H1 (cell line): ENCODE results near the gene NINJ2. TPM values are rescaled to one million over a fixed set of nuclear protein-coding genes. Genes with fewer than 3 reads are reported as not detected.

Experiments
- CTCF ChIA-PET: fragments of 300-600 bp; sonication (Branson Sonifier 250); formaldehyde crosslinking; loops from one replicate; lab custom pipeline; 2021; ENCODE audit not compliant: partially characterized antibody; lab: Charles Lee
- POLR2A ChIA-PET: fragments of 300-600 bp; sonication (Branson Sonifier 250); formaldehyde crosslinking; loops from one replicate; lab custom pipeline; 2021; ENCODE audit warnings: inconsistent platforms; ENCODE audit not compliant: partially characterized antibody; lab: Charles Lee
- DNase-seq, 2 experiments: peaks; one replicate each; pipeline versions ENCODE4 v3.0.0 to v3.0.0-alpha.2; 2010 to 2022; ENCODE audit warnings: low spot score in 2 of 2, low read depth in 1 of 2, mixed read lengths in 1 of 2
- FAIRE-seq: peaks from 2 replicates; lab custom pipeline; 2011; peaks lifted over from hg19 to GRCh38; lab: Jason Lieb, UNC
- H2AFZ ChIP-seq: 2 replicates; pipeline ENCODE4 v1.8.1; 2012; ENCODE audit warnings: low read length, inconsistent platforms
- H2AK5ac ChIP-seq: 2 replicates; pipeline ENCODE4 v1.6.1; 2013; ENCODE audit warnings: low read depth, low read length
- H2BK120ac ChIP-seq: replicated peaks from 2 replicates; pipeline ENCODE3; 2013; ENCODE audit warnings: low read depth, low read length, inconsistent platforms
- H2BK12ac ChIP-seq: 2 replicates; pipeline ENCODE4 v1.6.1; 2013; ENCODE audit warnings: low read depth, low read length
- H2BK15ac ChIP-seq: 2 replicates; pipeline ENCODE4 v1.6.1; 2013; ENCODE audit warnings: low read length
- H2BK20ac ChIP-seq: 2 replicates; pipeline ENCODE4 v1.6.1; 2013; ENCODE audit warnings: low read length
- H2BK5ac ChIP-seq: 2 replicates; pipeline ENCODE4 v1.6.1; 2013; ENCODE audit warnings: low read depth, low read length
- H3K14ac ChIP-seq: 2 replicates; pipeline ENCODE4 v1.6.1; 2013; ENCODE audit warnings: inconsistent platforms; ENCODE audit not compliant: insufficient read length
- H3K18ac ChIP-seq: 2 replicates; pipeline ENCODE4 v1.6.1; 2013; ENCODE audit warnings: low read length; ENCODE audit errors: extremely low read depth
- H3K23ac ChIP-seq: 2 replicates; pipeline ENCODE4 v1.6.1; 2013; ENCODE audit warnings: inconsistent platforms; ENCODE audit not compliant: insufficient read length
- H3K23me2 ChIP-seq: 2 replicates; pipeline ENCODE4 v1.6.1; 2013; ENCODE audit warnings: low read depth, low read length
- H3K27ac ChIP-seq: 2 replicates; pipeline ENCODE4 v1.6.1; 2011; ENCODE audit warnings: low read depth, low read length, inconsistent platforms
- H3K27me3 ChIP-seq, 4 experiments: replicated peaks in 1 of 4; 1 replicate in 1 of 4; 2 replicates in 3 of 4; pipeline versions ENCODE4 v1.6.1 to v1.8.1; 2011 to 2013; ENCODE audit warnings: low read length in 3 of 4, mild to moderate bottlenecking in 3 of 4, inconsistent platforms in 2 of 4, mixed read lengths in 2 of 4, moderate library complexity in 1 of 4; ENCODE audit not compliant: control insufficient read depth in 3 of 4, insufficient read depth in 3 of 4; ENCODE audit errors: extremely low read depth in 1 of 4
- H3K36me3 ChIP-seq, 4 experiments: 2 replicates each; pipeline versions ENCODE4 v1.6.1 to v1.8.1; 2011 to 2013; ENCODE audit warnings: mild to moderate bottlenecking in 4 of 4, low read length in 3 of 4, moderate library complexity in 2 of 4, control low read depth in 1 of 4, inconsistent platforms in 1 of 4; ENCODE audit not compliant: insufficient read depth in 4 of 4, control insufficient read depth in 2 of 4
- H3K4ac ChIP-seq: replicated peaks from 2 replicates; pipeline ENCODE3; 2013; ENCODE audit warnings: low read length, low read depth, mixed read lengths, inconsistent platforms; ENCODE audit not compliant: insufficient read length
- H3K4me1 ChIP-seq, 4 experiments: replicated peaks in 1 of 4; 1 replicate in 1 of 4; 2 replicates in 3 of 4; pipeline versions ENCODE4 v1.6.1 to v1.8.1; 2011 to 2013; ENCODE audit warnings: low read length in 3 of 4, inconsistent platforms in 2 of 4, mixed read lengths in 1 of 4; ENCODE audit not compliant: insufficient read depth in 4 of 4, control insufficient read depth in 3 of 4
- H3K4me2 ChIP-seq, 2 experiments: 2 replicates each; pipeline versions ENCODE4 v1.6.1 to v1.8.1; 2011 to 2013; ENCODE audit warnings: low read depth in 2 of 2, low read length in 2 of 2, control low read depth in 1 of 2, inconsistent platforms in 1 of 2, mild to moderate bottlenecking in 1 of 2; ENCODE audit not compliant: insufficient read depth in 1 of 2
- H3K4me3 ChIP-seq, 4 experiments: fragments of 200-600, 300-600 bp in 1 of 4; sonication (generic), shearing (Covaris generic), sonication (Bioruptor Twin) in 1 of 4; 2 replicates each; pipeline versions ENCODE4 v1.5.1 to v1.8.1; 2011 to 2016; ENCODE audit warnings: low read length in 4 of 4, low read depth in 3 of 4, control low read depth in 2 of 4, inconsistent platforms in 2 of 4, mild to moderate bottlenecking in 2 of 4, mixed read lengths in 1 of 4, moderate library complexity in 1 of 4; ENCODE audit not compliant: insufficient read depth in 2 of 4; ENCODE audit errors: extremely low read depth in 1 of 4
- H3K56ac ChIP-seq: replicated peaks from 2 replicates; pipeline ENCODE3; 2013; ENCODE audit warnings: low read depth, mild to moderate bottlenecking, mixed read lengths, low read length, inconsistent platforms; ENCODE audit not compliant: insufficient read length
- H3K79me1 ChIP-seq: 2 replicates; pipeline ENCODE4 v1.6.1; 2013; ENCODE audit warnings: low read depth, low read length, control low read depth
- H3K79me2 ChIP-seq, 2 experiments: 2 replicates each; pipeline versions ENCODE4 v1.6.1 to v1.8.1; 2012 to 2013; ENCODE audit warnings: low read length in 2 of 2, mild to moderate bottlenecking in 2 of 2, inconsistent platforms in 1 of 2; ENCODE audit not compliant: insufficient read depth in 2 of 2, control insufficient read depth in 1 of 2
- H3K9ac ChIP-seq, 4 experiments: replicated peaks in 1 of 4; 1 replicate in 1 of 4; 2 replicates in 3 of 4; pipeline versions ENCODE4 v1.6.1 to v1.8.1; 2011 to 2013; ENCODE audit warnings: low read depth in 3 of 4, low read length in 3 of 4, control low read depth in 2 of 4, mild to moderate bottlenecking in 2 of 4, moderate library complexity in 2 of 4, inconsistent platforms in 1 of 4; ENCODE audit errors: extremely low read depth in 1 of 4
- H3K9me3 ChIP-seq, 2 experiments: 2 replicates each; pipeline versions ENCODE4 v1.6.1 to v1.8.1; 2012 to 2013; ENCODE audit warnings: mild to moderate bottlenecking in 2 of 2, moderate library complexity in 2 of 2, control low read depth in 1 of 2, inconsistent platforms in 1 of 2, low read depth in 1 of 2, low read length in 1 of 2, mixed read lengths in 1 of 2; ENCODE audit not compliant: insufficient read depth in 2 of 2
- H4K20me1 ChIP-seq, 2 experiments: replicated peaks in 1 of 2; 2 replicates each; pipeline versions ENCODE3 to v1.8.1; 2011 to 2013; ENCODE audit warnings: inconsistent platforms in 2 of 2, low read length in 2 of 2, mild to moderate bottlenecking in 1 of 2; ENCODE audit not compliant: insufficient read depth in 2 of 2, control insufficient read depth in 1 of 2
- H4K5ac ChIP-seq: 2 replicates; pipeline ENCODE4 v1.6.1; 2013; ENCODE audit warnings: low read length, low read depth, mixed read lengths, inconsistent platforms; ENCODE audit not compliant: insufficient read length
- H4K8ac ChIP-seq: 2 replicates; pipeline ENCODE4 v1.8.0; 2013; ENCODE audit warnings: mild to moderate bottlenecking, moderate library complexity, low read length, inconsistent platforms; ENCODE audit not compliant: insufficient read depth; ENCODE audit errors: extremely low read depth
- H4K91ac ChIP-seq: replicated peaks from 2 replicates; pipeline ENCODE3; 2013; ENCODE audit warnings: low read length, mixed read lengths, inconsistent platforms; ENCODE audit not compliant: insufficient read length
- BACH1 ChIP-seq: IDR thresholded peaks from 2 replicates; pipeline ENCODE4 v1.6.1; 2012; ENCODE audit warnings: low read length, improper control_type of control experiment
- BCL11A ChIP-seq, 2 experiments: IDR thresholded peaks; one replicate each; pipeline ENCODE4 v1.6.1; 2011; ENCODE audit warnings: low read depth in 2 of 2, low read length in 2 of 2, mild to moderate bottlenecking in 2 of 2
- BRCA1 ChIP-seq: IDR thresholded peaks from 2 replicates; pipeline ENCODE4 v1.6.1; 2012; ENCODE audit warnings: low read depth, low read length, improper control_type of control experiment
- GABPA ChIP-seq: IDR thresholded peaks from 2 replicates; pipeline ENCODE4 v1.6.1; 2011; ENCODE audit warnings: mild to moderate bottlenecking, low read length, moderate library complexity, borderline replicate concordance; ENCODE audit not compliant: insufficient read depth
- PHF8 ChIP-seq: fragments of 200-600 bp; sonication (generic); conservative IDR thresholded peaks from 2 replicates; pipeline ENCODE4 v1.7.1; 2012; ENCODE audit warnings: low read depth, mild to moderate bottlenecking, inconsistent platforms, low read length, moderate library complexity
- POLR2AphosphoS5 ChIP-seq: IDR thresholded peaks from 2 replicates; pipeline ENCODE4 v1.6.1; 2011; ENCODE audit warnings: low read depth, low read length
- RAD21 ChIP-seq, 2 experiments: IDR thresholded peaks in 1 of 2; conservative IDR thresholded peaks in 1 of 2; 2 replicates each; pipeline ENCODE4 v1.6.1; 2011; ENCODE audit warnings: low read depth in 2 of 2, low read length in 2 of 2, improper control_type of control experiment in 1 of 2, inconsistent platforms in 1 of 2, mild to moderate bottlenecking in 1 of 2, moderate library complexity in 1 of 2
- RNF2 ChIP-seq: fragments of 200-900, 300-1000 bp; sonication (generic); IDR thresholded peaks from 2 replicates; pipeline ENCODE4 v1.7.1; 2016; ENCODE audit warnings: borderline replicate concordance, low read depth, mild to moderate bottlenecking, antibody characterized with exemption, low read length; ENCODE audit not compliant: poor library complexity, severe bottlenecking; ENCODE audit errors: missing control alignments
- SIN3A ChIP-seq, 2 experiments: IDR thresholded peaks in 1 of 2; conservative IDR thresholded peaks in 1 of 2; 2 replicates each; pipeline ENCODE4 v1.6.1; 2011 to 2012; ENCODE audit warnings: low read length in 2 of 2, improper control_type of control experiment in 1 of 2, low read depth in 1 of 2, mild to moderate bottlenecking in 1 of 2
- SIX5 ChIP-seq: IDR thresholded peaks from 2 replicates; pipeline ENCODE4 v1.6.1; 2011; ENCODE audit warnings: mild to moderate bottlenecking, low read depth, low read length
- TAF1 ChIP-seq: IDR thresholded peaks from 2 replicates; pipeline ENCODE4 v1.6.1; 2011; ENCODE audit warnings: mild to moderate bottlenecking, low read depth, low read length
- TBP ChIP-seq: IDR thresholded peaks from 2 replicates; pipeline ENCODE4 v1.6.1; 2011; ENCODE audit warnings: low read depth, low read length, improper control_type of control experiment
- WGBS, 2 experiments: shearing (Covaris generic) in 1 of 2; methylation state at CpG; one replicate each; pipeline versions ENCODE4 v1.1.6 to v1.1.7; 2013 to 2015; ENCODE audit warnings: low lambda C conversion rate in 2 of 2, mixed read lengths in 2 of 2, inconsistent platforms in 1 of 2, low coverage in 1 of 2, missing lambda C conversion rate in 1 of 2; ENCODE audit not compliant: insufficient replicate concordance in 2 of 2, insufficient coverage in 1 of 2, insufficient read length in 1 of 2; ENCODE audit errors: extremely low coverage in 1 of 2, missing lambda C conversion rate in 1 of 2; 5-methylcytosine and 5-hydroxymethylcytosine counted together
- polyA plus RNA-seq, 7 experiments: library from polyadenylated mRNA; depleted of rRNA in 3 of 7; stranded (reverse) in 5 of 7; unstranded in 2 of 7; fragments of >200 nt in 5 of 7; fragments of 200-250 nt in 2 of 7; gene quantifications; 1 replicate in 5 of 7; 2 replicates in 1 of 7; 4 replicates in 1 of 7; pipeline versions ENCODE4 v1.2.1 to v1.2.3, GENCODE V29; 2011 to 2013; ENCODE audit warnings: missing spikeins in 2 of 7, mixed read lengths in 2 of 7
- total RNA-seq: library from RNA; stranded (reverse); fragmentation: NEBNext Ultra II Directional; extraction: Animal tissue kit (Norgen Biotek cat#: 25700); gene quantifications from 2 replicates; pipeline ENCODE4 v1.2.1, GENCODE V29; 2021

NINJ2 gene
- total and polyA plus RNA-seq, 2 of the 8 experiments (the other 6 are each of a cell fraction or from before 2014, with no cell fraction given): 1.4 TPM; not detected in 1

DNA sequence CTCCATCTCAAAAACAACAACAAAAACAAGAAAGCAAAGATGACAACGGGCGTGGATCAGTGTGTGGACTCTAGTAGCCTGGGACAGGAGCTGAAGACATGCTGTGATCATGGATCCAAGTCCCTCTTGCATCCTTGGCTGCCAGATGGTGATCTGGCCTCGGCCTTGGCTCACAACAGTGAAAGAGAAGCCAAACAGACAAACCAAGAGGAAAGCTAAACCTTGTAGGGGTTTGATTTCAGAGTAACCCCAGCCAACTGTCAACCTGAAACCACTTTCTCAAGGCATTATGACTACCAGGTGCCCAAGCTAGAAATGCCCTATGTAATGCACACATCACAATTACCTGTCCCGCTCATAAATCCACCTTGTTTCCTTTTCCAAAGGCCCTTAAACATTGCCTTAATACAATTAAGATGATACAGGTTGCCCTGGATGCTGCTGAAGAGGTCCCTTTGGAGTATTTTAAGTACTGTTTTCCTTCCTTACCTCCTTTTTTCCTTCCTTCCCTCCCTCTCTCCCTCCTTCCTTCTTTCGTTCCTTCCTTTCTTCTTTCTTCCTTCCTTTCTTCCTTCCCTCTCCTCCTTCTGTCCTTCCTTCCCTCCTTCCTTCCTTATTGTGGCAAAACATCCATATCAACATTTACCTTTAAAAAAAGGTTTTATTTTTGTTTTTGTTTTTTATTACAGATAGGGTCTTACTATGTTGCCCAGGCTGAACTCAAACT lies 41.4 kb upstream of the NINJ2 start:
- 0 out of 2 replicates have a peak overlapping the region, but pooled peaks have one; percentile 7 for H2BK12ac ChIP-seq
- no peak overlapping the region for H3K9ac ChIP-seq
- H3K4me2 ChIP-seq: no peak overlapping the region
- H2AK5ac ChIP-seq: no peak overlapping the region
- FAIRE-seq (no peak), DNase-seq (no peak)
- POLR2A ChIA-PET: no interaction called here
- H3K27me3 ChIP-seq: no peaks in the 10 kb centered on the region
- H3K4ac ChIP-seq: no peak overlapping the region
- no peaks in the 10 kb centered on the region for H3K79me1 ChIP-seq
- H3K36me3 ChIP-seq: no peaks in the 10 kb centered on the region
- H2BK15ac ChIP-seq: no peak overlapping the region
- no peak overlapping the region for H2AFZ ChIP-seq
- H2BK5ac ChIP-seq: no peak overlapping the region
- H2BK120ac ChIP-seq: no peak overlapping the region
- WGBS, 2 experiments: 88% methylated on average over 5 of the region's 5 CpGs; no CpG with 5 or more reads in 1 of the 2 experiments
- H3K79me2 ChIP-seq: no peaks in the 10 kb centered on the region
- no peak overlapping the region for H3K18ac ChIP-seq
- no peak overlapping the region for H3K56ac ChIP-seq
- H3K4me3 ChIP-seq: no peak overlapping the region
- no peak overlapping the region for H3K14ac ChIP-seq
- no peak overlapping the region for H4K5ac ChIP-seq
- H3K4me1 ChIP-seq: no peaks in the 10 kb centered on the region
- H4K20me1 ChIP-seq: no peaks in the 10 kb centered on the region
- no peak overlapping the region for H3K23ac ChIP-seq
- H3K9me3 ChIP-seq: no peaks in the 10 kb centered on the region
- CTCF ChIA-PET: interaction anchor here (0.5 to 0.8 kb wide), 4 partner anchors 12 to 133 kb away, joined by 3 to 6 read pairs (median 4); no protein-coding TSS in a partner anchor
- H4K8ac ChIP-seq: no peak overlapping the region
- H4K91ac ChIP-seq: no peak overlapping the region
- no peak overlapping the region for H3K27ac ChIP-seq
- no peak overlapping the region for H2BK20ac ChIP-seq
- no peaks in the 10 kb centered on the region for H3K23me2 ChIP-seq
- no peak for TF ChIP-seq BACH1
- no peak for TF ChIP-seq TBP
- no peak for TF ChIP-seq RAD21 (IDR thresholded peaks at IDR 0.05 in 1 of 2, conservative IDR thresholded peaks at IDR 0.05 in 1 of 2; ENCODE audit: low read depth in 2 of 2, low read length in 2 of 2)
- TF ChIP-seq POLR2AphosphoS5: no peak
- TF ChIP-seq BCL11A (IDR thresholded peaks at IDR 0.05; ENCODE audit: low read depth in 2 of 2, low read length in 2 of 2): no peak
- TF ChIP-seq SIX5: no peak
- TF ChIP-seq SIN3A (conservative IDR thresholded peaks at IDR 0.05 in 1 of 2, IDR thresholded peaks at IDR 0.05 in 1 of 2; ENCODE audit: low read depth in 1 of 2, low read length in 2 of 2): no peak
- TF ChIP-seq PHF8: no peak
- TF ChIP-seq TAF1: no peak
- no peak for TF ChIP-seq GABPA
- no peak for TF ChIP-seq RNF2
- no peak for TF ChIP-seq BRCA1
